ENCODE results near the gene TSPAN18.

TSPAN18 gene

DNA sequence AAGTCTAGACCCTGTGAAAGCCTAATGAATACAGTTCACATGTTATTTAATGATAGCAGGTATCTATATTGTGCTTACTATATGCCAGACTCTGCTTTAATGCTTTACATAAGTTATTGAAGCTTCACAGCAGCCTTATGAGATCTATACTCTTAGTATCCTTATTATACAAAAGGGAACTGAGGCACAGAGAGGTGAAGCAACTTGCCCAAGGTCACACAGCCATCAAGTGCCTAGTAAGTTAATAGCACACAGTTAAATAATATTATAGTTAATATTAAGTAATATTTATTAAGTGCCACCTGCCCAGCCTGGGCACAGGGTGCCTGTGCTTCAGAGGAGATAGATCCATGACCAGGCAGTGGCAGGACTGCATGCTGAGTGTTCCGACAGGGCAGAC, 145.8 kb downstream of the TSPAN18 start:
- no peak for DNase-seq

GRCh38 chr11:44873537-44873936, 146.8 kb downstream of the TSPAN18 start:
- no peak for DNase-seq

GRCh38 chr11:44874284-44874683, 147.5 kb downstream of the TSPAN18 start:
- no peak for DNase-seq

DNA sequence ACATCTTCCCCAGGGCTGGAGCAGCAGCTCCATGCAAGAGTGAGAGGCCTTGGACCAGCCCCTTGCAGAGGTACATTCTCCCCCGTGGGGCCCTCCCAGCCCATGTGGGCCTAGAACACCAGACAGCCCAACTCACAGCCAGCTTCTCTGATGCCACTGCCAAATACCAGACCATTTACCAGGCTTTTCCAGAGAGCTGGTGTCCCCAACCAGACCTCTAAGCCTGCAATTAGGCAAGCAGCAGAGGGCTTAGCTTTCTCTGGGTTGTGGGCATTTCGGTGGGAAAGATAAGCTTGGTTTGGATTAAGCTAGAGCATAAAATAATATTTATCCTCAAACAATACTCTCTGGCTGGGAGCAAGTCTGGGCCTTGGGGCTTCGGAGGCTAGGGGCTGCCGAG, 148.3 kb downstream of the TSPAN18 start:
- DNase-seq: no peak

DNA sequence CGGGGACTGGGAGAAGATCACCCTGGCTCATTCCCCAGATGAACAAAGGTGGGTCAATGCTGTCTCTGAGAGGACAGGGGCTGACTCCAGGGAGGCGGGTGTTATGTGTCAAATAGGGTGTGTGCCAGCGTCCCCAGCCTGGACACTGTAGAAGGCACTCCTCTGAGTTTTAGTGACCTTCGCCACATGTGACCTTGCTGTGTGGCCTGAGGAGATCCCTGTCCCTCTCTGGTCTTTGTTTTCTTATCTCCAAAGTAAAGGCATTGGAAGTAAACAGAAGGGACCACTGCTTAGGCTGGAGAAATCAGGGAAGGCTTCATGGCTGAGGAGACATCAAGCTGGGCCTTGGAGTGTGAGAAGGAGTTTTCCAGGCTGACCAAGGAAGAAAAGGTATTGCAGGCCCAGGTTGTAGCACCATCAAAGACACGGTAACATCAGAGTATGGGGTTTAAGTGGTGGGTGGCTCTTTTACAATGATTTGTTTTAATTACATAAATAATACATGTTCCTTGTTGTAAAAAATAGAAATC, 149.5 kb downstream of the TSPAN18 start:
- DNase-seq: no peak

DNA sequence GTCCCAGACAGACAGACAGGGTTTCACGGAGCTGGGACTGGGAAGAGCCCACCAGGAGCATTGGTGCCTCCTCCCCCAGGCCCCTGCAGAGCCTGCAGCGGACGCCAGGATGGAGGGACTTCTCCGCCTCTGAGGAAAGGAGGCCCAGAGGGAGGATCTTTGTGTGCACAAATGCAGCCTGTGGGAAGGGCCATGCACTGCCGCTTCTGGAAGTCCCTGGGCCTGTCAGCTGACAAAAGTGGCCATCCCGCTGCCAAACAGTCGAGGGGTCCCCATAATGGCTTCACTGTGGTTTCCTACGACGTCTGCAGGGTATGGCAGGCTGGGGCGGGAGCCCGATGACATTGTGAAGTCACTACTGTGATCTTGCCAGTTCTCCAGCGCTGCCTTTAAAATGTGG, 150.1 kb downstream of the TSPAN18 start:
- DNase-seq: no peak

GRCh38 chr11:44877571-44878497, 151.1 kb downstream of the TSPAN18 start:
- DNase-seq: no peak

DNA sequence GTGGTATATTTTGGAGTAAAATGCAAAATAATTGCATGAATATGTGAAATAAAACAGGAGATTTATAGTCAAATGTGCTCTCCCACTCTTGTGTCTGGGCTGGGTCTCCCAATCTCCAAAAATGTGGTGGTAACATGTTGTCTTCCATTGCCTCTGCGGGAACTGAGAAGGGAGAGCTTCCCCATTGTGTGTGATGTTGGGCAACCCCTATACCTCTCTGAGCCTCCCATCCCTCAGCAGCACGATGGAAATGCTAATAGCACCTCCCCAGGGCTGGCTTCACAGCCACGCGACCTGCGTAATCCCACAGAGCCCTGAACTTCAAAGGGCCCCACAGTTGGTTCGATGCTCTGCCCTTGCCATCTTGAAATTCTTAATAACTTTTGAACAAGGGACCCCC, 151.9 kb downstream of the TSPAN18 start:
- no peak for DNase-seq

DNA sequence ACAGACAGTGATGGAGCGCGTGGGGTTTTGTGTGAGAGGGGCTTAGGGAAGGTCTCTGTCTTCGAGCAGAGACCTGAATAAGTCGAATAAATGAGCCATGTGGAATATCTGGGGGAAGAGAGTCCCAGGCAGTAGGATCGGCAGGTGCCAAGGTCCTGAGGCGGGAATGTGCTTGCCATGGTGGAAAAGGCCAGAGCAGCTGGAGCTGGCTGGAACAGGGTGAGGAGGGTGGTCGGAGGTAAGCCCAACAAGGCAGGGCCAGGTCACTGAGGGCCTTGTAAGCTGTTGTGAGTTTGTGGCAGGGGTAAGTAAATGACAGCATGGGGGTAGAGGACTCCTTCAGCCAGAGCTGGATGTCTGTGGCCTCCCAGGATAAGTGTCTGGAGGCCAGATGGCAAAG, 152.7 kb downstream of the TSPAN18 start:
- DNase-seq: no peak

GRCh38 chr11:44880511-44880910, 153.7 kb downstream of the TSPAN18 start:
- DNase-seq: no peak

- DNase-seq: no peak
These were observed 154.2 kb downstream of the TSPAN18 start for GRCh38 chr11:44880953-44881352.

GRCh38 chr11:44883277-44883676, 156.5 kb downstream of the TSPAN18 start:
- DNase-seq: no peak

GRCh38 chr11:44884056-44884455, 157.3 kb downstream of the TSPAN18 start:
- no peak for DNase-seq

- DNase-seq: no peak
These were observed 158.5 kb downstream of the TSPAN18 start for GRCh38 chr11:44885065-44885810.

DNA sequence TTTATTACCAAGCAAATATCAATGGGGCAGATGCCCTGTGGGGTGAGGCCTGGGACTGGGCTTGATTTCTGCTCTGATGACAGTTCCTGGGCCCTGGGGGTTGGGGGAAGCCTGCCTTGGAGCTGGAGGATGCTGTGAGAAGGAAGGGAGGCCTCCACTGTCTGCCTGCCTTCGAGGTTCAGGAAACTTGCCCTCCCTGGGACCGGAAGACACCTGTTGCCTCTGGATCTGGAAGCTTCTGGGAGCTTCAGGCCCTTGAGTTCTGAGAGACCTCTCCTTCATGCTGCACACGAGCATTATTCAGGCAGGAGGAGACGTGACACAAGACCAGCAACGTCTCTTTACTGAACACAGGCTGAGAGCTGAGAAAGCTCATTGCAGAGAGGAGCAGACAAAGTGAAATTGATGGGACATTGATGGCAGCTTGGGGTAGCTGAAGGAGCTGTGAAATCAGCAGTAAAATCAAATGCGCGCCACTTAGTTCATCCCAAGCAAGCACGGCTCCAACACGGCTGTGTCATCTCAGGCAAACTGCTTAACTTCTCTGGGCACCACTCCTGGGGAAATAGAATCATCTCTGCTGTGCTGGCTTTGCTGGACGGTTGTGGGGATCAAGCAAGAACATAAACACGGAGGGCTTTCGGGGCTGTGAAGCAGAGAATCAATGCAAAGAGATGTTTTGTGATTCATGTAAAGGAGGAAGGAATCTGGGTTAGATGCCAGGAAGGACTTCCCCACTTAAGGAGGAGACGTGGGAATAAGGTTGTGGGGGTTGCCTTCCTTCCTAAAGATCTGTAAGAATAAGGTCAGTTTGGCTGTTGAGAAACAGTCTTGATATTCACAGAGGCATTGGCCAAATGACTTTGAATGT, 159.4 kb downstream of the TSPAN18 start:
- no peak for DNase-seq

DNA sequence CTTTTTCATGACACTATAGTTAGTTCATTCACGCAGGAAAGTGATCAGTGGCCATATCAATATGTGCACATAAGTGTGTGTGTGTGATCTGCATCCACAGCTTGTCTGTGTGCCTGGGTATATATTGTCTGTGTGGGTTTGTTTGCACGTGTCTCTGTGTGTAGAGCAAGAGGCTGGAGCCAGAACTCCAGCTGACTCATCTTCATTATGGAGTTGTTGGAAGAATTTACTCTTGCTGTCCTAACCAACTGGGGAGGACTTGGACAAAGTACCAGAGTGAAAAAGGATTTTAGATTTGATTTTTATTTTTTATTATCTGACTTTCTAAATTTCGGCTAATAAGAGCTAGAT, 160.0 kb downstream of the TSPAN18 start:
- peak; percentile 6 for DNase-seq

GRCh38 chr11:44887636-44888035, 160.9 kb downstream of the TSPAN18 start:
- no peak for DNase-seq

- no peak for DNase-seq
These were observed 162.5 kb downstream of the TSPAN18 start for GRCh38 chr11:44889266-44889665.

DNA sequence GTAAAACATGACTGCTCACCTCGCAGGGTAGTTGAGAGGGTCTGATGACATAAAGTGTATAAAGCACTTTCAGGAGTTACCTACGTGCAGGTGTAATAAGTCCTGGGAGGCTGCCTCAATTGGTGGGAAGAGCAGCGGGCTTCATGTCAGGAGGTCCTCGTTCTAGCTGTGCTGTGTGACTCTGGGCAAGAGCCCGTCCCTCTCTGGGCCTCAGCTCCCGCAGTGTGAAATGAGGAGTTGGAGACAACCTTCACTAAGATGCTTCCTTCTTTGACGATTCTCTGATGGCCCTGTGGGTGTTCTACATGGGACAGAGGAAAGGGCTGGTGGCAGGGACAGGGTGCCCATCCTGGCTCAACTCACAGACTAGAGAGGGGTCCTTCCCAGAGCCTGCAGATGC, 166.1 kb downstream of the TSPAN18 start:
- no peak for DNase-seq

DNA sequence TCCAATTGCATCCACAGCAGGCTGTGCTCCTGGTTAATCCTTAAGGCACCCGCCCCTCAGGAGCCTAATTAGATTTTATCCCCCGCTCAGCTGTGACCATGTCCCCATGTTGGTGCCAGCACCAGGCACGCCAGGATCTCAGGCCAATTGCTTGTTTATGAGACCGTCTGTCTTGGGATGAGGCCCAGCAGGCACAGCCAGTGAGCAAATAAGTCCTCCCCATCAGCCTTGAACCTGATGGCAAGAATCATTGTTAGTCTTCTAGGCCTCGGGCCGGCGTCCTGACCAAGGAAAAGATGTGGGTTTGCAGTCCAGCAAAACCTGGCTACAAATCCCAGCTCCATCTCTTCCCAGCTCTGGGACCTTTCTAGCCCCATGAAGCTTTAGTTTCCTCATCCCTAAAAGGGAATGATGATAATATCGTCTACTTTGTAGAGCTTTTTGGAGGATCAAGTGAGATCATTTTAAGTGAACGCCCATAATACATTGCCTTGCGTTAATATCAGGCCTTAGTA, 166.6 kb downstream of the TSPAN18 start:
- no peak for DNase-seq

GRCh38 chr11:44893846-44894617, 167.3 kb downstream of the TSPAN18 start:
- peak; percentile 23 for DNase-seq

- DNase-seq: no peak
These were observed 173.2 kb downstream of the TSPAN18 start for GRCh38 chr11:44899959-44900358.

Measured in amniotic stem cell (primary cell).